ENCODE results near the gene RRH. TPM values are rescaled to one million over a fixed set of nuclear protein-coding genes. Genes with fewer than 3 reads are reported as not detected.

The RRH gene
- total and polyA plus RNA-seq, 2 of the 13 experiments (the other 11 are each of a cell fraction or from before 2014, with no cell fraction given), result 0.07 to 0.17 TPM

GRCh38 chr4:109811707-109812106 is 16.1 kb upstream of the RRH start (continued):
- TF ChIP-seq PBX3 (CRISPR knock-in tag; IDR thresholded peaks at IDR 0.05; ENCODE audit: borderline replicate concordance) (no peak), KLF13 (CRISPR knock-in tag; IDR thresholded peaks at IDR 0.05) (no peak), SOX13 (IDR thresholded peaks at IDR 0.05) (no peak), SOX13 (CRISPR knock-in tag; conservative IDR thresholded peaks at IDR 0.05 in 1 of 2, IDR thresholded peaks at IDR 0.05 in 1 of 2) (no peak)

- Histone ChIP-seq H3K4me1 (ENCODE audit: insufficient read depth, low read length) (peaks cover 47% of the 10 kb centered on the region), H3K27me3 (ENCODE audit: control insufficient read depth in 1 of 2, insufficient read depth in 2 of 2, low read length in 2 of 2) (no peaks in the 10 kb centered on the region; a peak in 1 of 5 replicates), H3K9ac (ENCODE audit: insufficient read depth, low read depth, low read length) (peak within 1 kb of the TSS; percentile 92), H3K79me2 (ENCODE audit: insufficient read depth, low read length) (peaks cover 31% of the 10 kb centered on the region), H3K9me3 (ENCODE audit: low read length) (no peaks in the 10 kb centered on the region), H2AFZ (ENCODE audit: low read length) (peak within 1 kb of the TSS; percentile 95), H3K4me3 (replicated peaks in 1 of 3; ENCODE audit: insufficient read depth in 1 of 3, low read depth in 2 of 3, low read length in 3 of 3) (peak within 1 kb of the TSS; percentile 77 to 95 (median 84)), H3K36me3 (replicated peaks in 1 of 2; ENCODE audit: control insufficient read depth in 1 of 2, insufficient read depth in 2 of 2, low read length in 2 of 2) (peaks cover 2 to 24% of the 10 kb centered on the region in 2 experiments; a peak in 4 of 5 replicates), H3K4me2 (ENCODE audit: low read depth, low read length) (peak within 1 kb of the TSS; percentile 91), H4K20me1 (ENCODE audit: insufficient read depth, low read length) (no peaks in the 10 kb centered on the region), H3K27ac (ENCODE audit: extremely low read length, insufficient read depth, low read length) (peak within 1 kb of the TSS; percentile 91)
- peak; percentile 90 for DNase-seq (ENCODE audit: low spot score)
- peak; percentile 97 for ATAC-seq
- CTCF ChIA-PET (ENCODE audit: low intra/inter-chr PET ratio, low total read pairs), result no interaction called here
- 2% methylated on average over 36 of the region's 53 CpGs for WGBS (ENCODE audit: low lambda C conversion rate)
- in situ Hi-C loops (cut with HindIII; ENCODE audit: extremely low pct_ligation_motif_present, low pct_unique_long_range_greater_than_20kb), result loop anchor here (25.0 kb wide), 1 partner anchor 253 kb away; the partner anchor contains the start of gene MCUB
- intact Hi-C loops (cut with micrococcal nuclease; ENCODE audit: unreplicated experiment), result loop anchor here (1.0 to 5.0 kb wide), 5 partner anchors 13 to 383 kb away; partner anchors contain the start of genes CASP6 and SEC24B
- FAIRE-seq, result peak; percentile 86
- BruUV-seq (replicated peaks), result TSS peak; percentile 67
- POLR2A ChIA-PET, result interaction anchor here (1.0 to 1.4 kb wide), 4 partner anchors 10 to 86 kb away, joined by 3 to 13 read pairs (median 5); partner anchors contain the start of gene CFI
- TF ChIP-seq ATF1 (CRISPR knock-in tag; IDR thresholded peaks at IDR 0.05) (peak; percentile 98), ZNF619 (CRISPR knock-in tag; IDR thresholded peaks at IDR 0.05) (peak; percentile 22; the same call in 1 of the 2 replicates), GMEB2 (CRISPR knock-in tag; IDR thresholded peaks at IDR 0.05; ENCODE audit: low read depth) (peak; percentile 73; the same call in 1 of the 2 replicates), KLF15 (CRISPR knock-in tag; IDR thresholded peaks at IDR 0.05; ENCODE audit: borderline replicate concordance) (peak; percentile 9; the same call in 1 of the 2 replicates), ZNF616 (CRISPR knock-in tag; IDR thresholded peaks at IDR 0.05; ENCODE audit: low read depth) (peak; percentile 20; the same call in 1 of the 2 replicates), ZSCAN31 (CRISPR knock-in tag; IDR thresholded peaks at IDR 0.05; ENCODE audit: low read depth) (peak; percentile 65), ZFP36L2 (CRISPR knock-in tag; IDR thresholded peaks at IDR 0.05) (no peak), ZNF501 (CRISPR knock-in tag; IDR thresholded peaks at IDR 0.05) (peak; percentile 87), ZNF431 (CRISPR knock-in tag; IDR thresholded peaks at IDR 0.05; ENCODE audit: borderline replicate concordance, low read depth) (0 out of 2 replicates have a peak, but pooled peaks have one; percentile 31), CBX1 (IDR thresholded peaks at IDR 0.05; ENCODE audit: low read depth) (peak; percentile 28), THAP9 (CRISPR knock-in tag; IDR thresholded peaks at IDR 0.05; ENCODE audit: borderline replicate concordance) (peak; percentile 84; the same call in 1 of the 2 replicates)
Observed at GRCh38 chr4:109815151-109816081, 12.4 kb upstream of the RRH start, which contains the start of gene GAR1. GAR1 (plus strand) TSS chr4:109815762; CDS start chr4:109816165, 403 bp downstream.
